HT-29 (cell line): ENCODE measurements around the gene NPS. TPM values are rescaled to one million over a fixed set of nuclear protein-coding genes. Genes with fewer than 3 reads are reported as not detected.

Experiments used
- DNase-seq: peaks from one replicate; pipeline ENCODE4 v3.0.0-alpha.2; 2015; ENCODE audit warnings: low spot score
- total RNA-seq: library from RNA; depleted of rRNA; stranded (reverse); fragments of >200 nt; shearing (Covaris generic); gene quantifications from 2 replicates; pipeline ENCODE4 v1.2.3, GENCODE V29; 2014; rRNA removed

Gene NPS
- total RNA-seq: not detected in 2 replicates

GRCh38 chr10:127549009-127549408 lies at the start of gene NPS:
Gene NPS (plus strand): TSS chr10:127549309. CDS start chr10:127549369, 60 bp downstream.
- DNase-seq: no peak

GRCh38 chr10:127500127-127500526 lies 49.0 kb upstream of the NPS start:
- no peak for DNase-seq

- DNase-seq: no peak
Observed at GRCh38 chr10:127506094-127506493, 43.0 kb upstream of the NPS start.

- DNase-seq: no peak
Observed at GRCh38 chr10:127522298-127522697, 26.8 kb upstream of the NPS start.

GRCh38 chr10:127523476-127523875 lies 25.6 kb upstream of the NPS start:
- no peak for DNase-seq

GRCh38 chr10:127524229-127524628 lies 24.9 kb upstream of the NPS start:
- peak; percentile 9 for DNase-seq

GRCh38 chr10:127524908-127525665 lies 24.0 kb upstream of the NPS start:
- peak; percentile 9 for DNase-seq

- DNase-seq: no peak
Observed at GRCh38 chr10:127525686-127526085, 23.4 kb upstream of the NPS start.

GRCh38 chr10:127526161-127526560 lies 22.9 kb upstream of the NPS start:
- DNase-seq: no peak

- no peak for DNase-seq
Observed at GRCh38 chr10:127527320-127527719, 21.8 kb upstream of the NPS start.

- no peak for DNase-seq
Observed at GRCh38 chr10:127527891-127528290, 21.2 kb upstream of the NPS start.

- no peak for DNase-seq
Observed at GRCh38 chr10:127532193-127532592, 16.9 kb upstream of the NPS start.

- DNase-seq: no peak
Observed at GRCh38 chr10:127532659-127533058, 16.4 kb upstream of the NPS start.

- DNase-seq: no peak
Observed at GRCh38 chr10:127534074-127534473, 15.0 kb upstream of the NPS start.

GRCh38 chr10:127534496-127534895 lies 14.6 kb upstream of the NPS start:
- DNase-seq: no peak

GRCh38 chr10:127535802-127536515 lies 13.2 kb upstream of the NPS start:
- no peak for DNase-seq

- no peak for DNase-seq
Observed at GRCh38 chr10:127536972-127537760, 11.9 kb upstream of the NPS start.

GRCh38 chr10:127537924-127538323 lies 11.2 kb upstream of the NPS start:
- DNase-seq: no peak

GRCh38 chr10:127548022-127548421 lies 1.1 kb upstream of the NPS start:
- DNase-seq: no peak

GRCh38 chr10:127550861-127551260 lies 1.8 kb downstream of the NPS start:
- DNase-seq: no peak

GRCh38 chr10:127552446-127552845 lies 3.3 kb downstream of the NPS start:
- no peak for DNase-seq

- DNase-seq: no peak
Observed at GRCh38 chr10:127553417-127553816, 4.3 kb downstream of the NPS start.
